ENCODE results near the gene OR1S1. TPM values are rescaled to one million over a fixed set of nuclear protein-coding genes. Genes with fewer than 3 reads are reported as not detected.

The OR1S1 gene
- total RNA-seq (2022; extraction: Qiagen RNA extraction) = not detected in 5 replicates

DNA sequence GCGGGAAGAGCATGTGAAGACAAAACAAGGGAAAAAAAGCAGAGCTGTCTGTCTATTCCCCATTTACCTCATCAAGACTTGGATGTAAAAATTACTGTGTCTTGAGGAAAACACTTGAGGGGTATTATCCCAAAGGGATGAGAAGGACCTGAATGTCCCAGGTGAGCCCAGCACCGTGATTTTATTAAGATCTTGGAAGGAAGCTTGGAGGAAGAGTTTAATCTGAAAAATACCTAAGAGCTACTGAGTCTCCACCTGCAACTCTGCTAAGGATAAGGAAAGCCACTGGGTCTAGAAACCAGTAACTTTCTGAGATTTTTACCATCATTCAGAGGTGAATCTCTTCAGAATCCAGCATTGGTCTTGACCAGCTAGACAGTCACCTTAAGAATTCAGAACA, at the start of gene OR1S1:
Gene OR1S1, plus strand, starts transcription at position 301 of the 400 bp plus-strand sequence.

GRCh38 chr11:58188770-58189169, 23.8 kb upstream of the OR1S1 start, which contains the start of gene OR9Q2:
TSS of gene OR9Q2 (plus strand) at chr11:58189070. CDS start at chr11:58190491, 1,421 bp downstream.

GRCh38 chr11:58204042-58204441, 8.5 kb upstream of the OR1S1 start, which contains the start of gene OR1S2:
TSS of gene OR1S2 (minus strand) at chr11:58204142. CDS start at chr11:58204142, 0 bp downstream.

Other genes starting within 250 kb of the OR1S1 start
- gene OR9Q1, start 188.8 kb upstream of the OR1S1 start, total RNA-seq (2022; extraction: Qiagen RNA extraction) = not detected in 5 replicates
- gene OR6Q1, start 181.8 kb upstream of the OR1S1 start, total RNA-seq (2022; extraction: Qiagen RNA extraction) = not detected in 5 replicates
- not detected in 5 replicates for gene OR9I1, start 87.2 kb upstream of the OR1S1 start, total RNA-seq (2022; extraction: Qiagen RNA extraction)
- gene OR9Q2, start 23.6 kb upstream of the OR1S1 start, total RNA-seq (2022; extraction: Qiagen RNA extraction) = not detected in 5 replicates
- gene OR1S2, start 8.6 kb upstream of the OR1S1 start, total RNA-seq (2022; extraction: Qiagen RNA extraction) = not detected in 5 replicates
- not detected in 5 replicates for gene OR10Q1, start 16.2 kb downstream of the OR1S1 start, total RNA-seq (2022; extraction: Qiagen RNA extraction)
- gene OR10W1, start 55.5 kb downstream of the OR1S1 start, total RNA-seq (2022; extraction: Qiagen RNA extraction) = not detected in 5 replicates
- gene OR5B17, start 146.3 kb downstream of the OR1S1 start, total RNA-seq (2022; extraction: Qiagen RNA extraction) = not detected in 5 replicates
- gene OR5B3, start 194.2 kb downstream of the OR1S1 start, total RNA-seq (2022; extraction: Qiagen RNA extraction) = not detected in 5 replicates
- gene OR5B2, start 215.4 kb downstream of the OR1S1 start, total RNA-seq (2022; extraction: Qiagen RNA extraction) = not detected in 5 replicates
- gene OR5B12, start 229.5 kb downstream of the OR1S1 start, total RNA-seq (2022; extraction: Qiagen RNA extraction) = not detected in 5 replicates